ENCODE results near the gene MSTN. TPM values are rescaled to one million over a fixed set of nuclear protein-coding genes. Genes with fewer than 3 reads are reported as not detected.

Gene MSTN
- total and polyA plus RNA-seq, 2 of the 4 experiments (the other 2 are of a cell fraction): under 0.01 TPM; not detected in 1

- H3K9me3 ChIP-seq (ENCODE audit: control insufficient read depth, insufficient read depth, low read length): no peaks in the 10 kb centered on the region
- no peak overlapping the region for H3K4me3 ChIP-seq (ENCODE audit: insufficient read depth, low read depth, low read length)
- H3K27ac ChIP-seq (ENCODE audit: insufficient read depth, low read length): no peak overlapping the region
- no peak overlapping the region for H2BK120ac ChIP-seq (ENCODE audit: low read depth, low read length)
- BruUV-seq (replicated peaks): no TSS peak
- H3K27me3 ChIP-seq (ENCODE audit: control insufficient read depth, insufficient read depth, low read length): peaks cover 2% of the 10 kb centered on the region
- no peak overlapping the region for H2AK5ac ChIP-seq (ENCODE audit: low read depth, low read length)
- no peak overlapping the region for H2AFZ ChIP-seq (replicated peaks; ENCODE audit: low read length, poor library complexity)
- no peak overlapping the region for H4K91ac ChIP-seq (ENCODE audit: insufficient read depth, low read depth, low read length)
- H2BK15ac ChIP-seq (ENCODE audit: low read depth, low read length): no peak overlapping the region
- no CpG with 5 or more reads among the region's 3 CpGs for WGBS, 2 experiments (ENCODE audit: extremely low coverage in 2 of 2, insufficient read length in 1 of 2)
- H3K23ac ChIP-seq (ENCODE audit: low read depth, low read length): no peak overlapping the region
- H3K56ac ChIP-seq (ENCODE audit: extremely low read depth, insufficient read depth, low read length): no peak overlapping the region
- H3K9me1 ChIP-seq (ENCODE audit: insufficient read depth, low read length): no peaks in the 10 kb centered on the region
- intact Hi-C loops (cut with micrococcal nuclease): no loop called here
- no peak overlapping the region for H3K4me2 ChIP-seq (ENCODE audit: low read depth, low read length)
- in situ Hi-C loops (cut with MboI; ENCODE audit: low sequenced_read_pairs): no loop called here
- ATAC-seq (ENCODE audit: low read depth) (no peak), DNase-seq (peak; percentile 14)
- H2BK5ac ChIP-seq (ENCODE audit: low read depth, low read length, poor library complexity, severe bottlenecking): no peak overlapping the region
- H3K36me3 ChIP-seq (ENCODE audit: control insufficient read depth, insufficient read depth, low read length): no peaks in the 10 kb centered on the region
- no peak overlapping the region for H3K4ac ChIP-seq (ENCODE audit: low read depth, low read length)
- no peaks in the 10 kb centered on the region for H3K4me1 ChIP-seq (ENCODE audit: control insufficient read depth, insufficient read depth, low read length)
- TF ChIP-seq POLR2A (IDR thresholded peaks at IDR 0.05; ENCODE audit: low read depth, low read length) (no peak), CEBPB (IDR thresholded peaks at IDR 0.05; ENCODE audit: low read depth, low read length) (peak; percentile 55; the same call in 1 of the 2 replicates), FOS (IDR thresholded peaks at IDR 0.05; ENCODE audit: low read depth, low read length) (no peak)
- no peak overlapping the region for H3K18ac ChIP-seq (ENCODE audit: low read depth, low read length)
- no peaks in the 10 kb centered on the region for H3K79me1 ChIP-seq (ENCODE audit: low read depth in 1 of 2, low read length in 2 of 2)
- H3K9ac ChIP-seq (ENCODE audit: low read depth, low read length): no peak overlapping the region
- CTCF ChIA-PET: no interaction called here
- H4K20me1 ChIP-seq (ENCODE audit: insufficient read depth, low read length): no peaks in the 10 kb centered on the region
- H4K5ac ChIP-seq (ENCODE audit: low read depth, low read length): no peak overlapping the region
- H2AK9ac ChIP-seq (replicated peaks; ENCODE audit: low read depth, low read length, poor library complexity): no peak overlapping the region
- H2BK20ac ChIP-seq (ENCODE audit: low read depth, low read length): no peak overlapping the region
- dilution Hi-C loops (cut with HindIII; ENCODE audit: low sequenced_read_pairs, unreplicated experiment): no loop called here
- no peak overlapping the region for H4K8ac ChIP-seq (ENCODE audit: low read depth in 2 of 2, low read length in 2 of 2)
- no peak overlapping the region for H3K14ac ChIP-seq (replicated peaks; ENCODE audit: low read depth, low read length)
- POLR2A ChIA-PET (ENCODE audit: unreplicated experiment): no interaction called here
Measured at GRCh38 chr2:190043441-190043840, 19.1 kb downstream of the MSTN start.
